HG03095 (cell line): ENCODE results near the gene PPP1R3A.

ENCODE experiments used
- ATAC-seq: cut with Tn5 transposase; IDR thresholded peaks from one replicate; pipeline ENCODE4 v1.9.1; 2021; ENCODE audit warnings: moderate library complexity; ENCODE audit not compliant: unreplicated experiment

PPP1R3A gene

GRCh38 chr7:113880559-113880958, 38.2 kb downstream of the PPP1R3A start:
- ATAC-seq, result no peak

DNA sequence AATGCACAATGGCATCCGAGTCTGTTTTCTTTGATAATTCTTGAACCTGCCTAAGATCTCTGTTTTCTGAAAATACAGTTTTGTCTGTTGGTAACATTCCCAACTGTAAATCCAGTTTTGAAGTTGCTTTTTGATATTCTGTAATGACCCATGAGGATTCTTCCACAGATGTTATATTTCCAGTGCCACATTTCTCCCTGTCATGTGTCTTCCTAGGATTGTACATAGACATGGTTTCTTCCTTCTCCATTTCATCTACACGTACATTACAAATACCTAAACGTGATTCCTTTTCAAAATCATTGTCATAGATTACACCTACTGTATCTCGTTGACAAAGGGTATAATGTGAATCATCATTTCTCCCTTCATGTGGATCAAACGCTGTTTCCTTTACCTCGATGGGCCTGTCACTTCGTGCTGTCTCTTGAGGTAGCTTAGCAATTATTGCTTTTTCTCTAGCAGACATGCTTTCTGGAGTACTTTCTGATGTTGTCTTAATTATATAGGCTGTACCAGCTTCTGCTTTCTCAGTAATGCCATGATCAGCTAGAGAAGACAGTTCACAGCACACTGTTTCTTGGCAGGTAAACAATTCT, 40.3 kb downstream of the PPP1R3A start:
- no peak for ATAC-seq

DNA sequence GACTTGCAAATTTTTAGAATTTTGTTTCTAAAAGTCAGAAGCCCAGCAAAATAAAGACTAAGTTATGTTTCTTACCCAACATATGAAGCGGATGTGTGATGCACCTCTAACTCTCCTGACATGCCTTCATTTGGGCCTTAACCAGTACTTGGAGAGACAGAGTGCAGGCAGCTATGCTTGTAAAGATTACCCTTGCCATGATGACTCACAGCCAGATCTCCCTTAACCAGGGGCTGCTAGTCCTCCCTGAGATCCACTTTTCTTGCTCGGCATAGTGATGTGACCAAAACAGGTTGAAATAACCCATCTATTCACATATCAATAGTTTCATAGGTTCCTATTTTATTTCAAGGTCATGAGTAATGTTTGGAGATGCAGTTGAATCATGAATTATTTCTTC, 43.6 kb downstream of the PPP1R3A start:
- ATAC-seq, result no peak

DNA sequence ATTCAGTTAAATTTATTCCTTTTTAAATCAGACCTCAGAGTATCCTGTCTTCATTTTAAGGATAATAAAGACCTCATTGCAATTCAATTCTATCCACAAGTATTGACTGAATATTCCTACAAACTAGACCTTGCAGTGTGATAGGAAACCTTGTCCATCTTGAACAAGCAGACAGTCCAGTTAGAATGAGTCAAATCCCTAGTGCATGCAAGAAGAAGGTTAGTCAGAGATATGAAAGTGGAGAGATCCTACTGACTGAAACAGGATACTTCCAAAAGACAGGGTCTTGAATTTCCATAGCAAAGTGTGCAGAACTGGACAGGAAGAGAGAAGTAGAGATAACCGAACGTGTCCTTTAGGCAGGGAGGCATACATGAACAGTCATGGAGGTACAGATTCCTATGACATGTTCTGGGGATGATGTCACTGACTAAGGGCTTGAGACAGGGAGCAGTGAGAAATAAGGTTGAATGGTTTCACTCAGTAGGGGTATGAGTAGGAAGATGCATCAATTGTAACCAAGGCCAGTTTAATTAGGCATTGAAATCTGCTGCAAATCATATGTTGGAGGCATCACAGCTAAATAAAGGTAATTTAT, 45.2 kb downstream of the PPP1R3A start:
- no peak for ATAC-seq

DNA sequence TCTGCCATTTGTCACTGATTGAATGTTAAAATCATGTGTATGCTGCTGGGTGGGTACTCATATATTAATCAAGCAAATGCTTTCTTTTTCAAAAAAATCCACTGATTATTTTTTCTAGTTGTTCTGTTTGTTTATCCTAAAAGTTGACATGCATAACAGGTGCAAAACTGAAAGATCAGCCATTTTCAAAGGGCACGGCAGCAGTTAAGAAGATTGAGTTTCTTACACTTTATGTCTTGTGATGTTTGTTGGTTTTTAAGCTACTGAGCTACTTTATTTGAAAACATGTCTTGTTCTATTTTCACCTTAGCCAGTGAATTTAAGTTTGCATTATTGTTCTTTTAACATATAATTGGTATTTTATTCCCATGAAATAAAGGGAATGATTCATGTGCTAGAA, 45.8 kb downstream of the PPP1R3A start:
- no peak for ATAC-seq

GRCh38 chr7:113867325-113867724, 51.5 kb downstream of the PPP1R3A start:
- no peak for ATAC-seq

- ATAC-seq, result no peak
These were observed 62.8 kb downstream of the PPP1R3A start for GRCh38 chr7:113856010-113856409.

DNA sequence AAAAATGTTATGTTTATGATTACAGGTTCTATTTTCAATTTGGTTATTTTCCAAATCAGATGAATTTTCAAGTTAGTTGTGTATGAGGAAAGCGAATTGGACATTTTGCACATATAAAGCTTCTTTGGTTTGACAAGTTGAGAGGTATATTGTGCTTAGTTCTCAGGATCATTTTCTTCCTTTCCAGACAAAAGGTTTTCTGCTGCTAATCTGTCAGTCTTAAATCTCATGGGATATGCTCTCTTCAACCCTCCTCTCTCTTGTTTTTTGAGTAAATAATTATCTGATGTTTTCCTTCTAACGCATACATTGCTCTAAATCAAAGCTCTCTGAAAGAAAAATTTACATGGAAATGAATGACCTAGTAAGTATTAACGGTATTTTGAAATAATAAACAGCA, 77.9 kb downstream of the PPP1R3A start:
- no peak for ATAC-seq

DNA sequence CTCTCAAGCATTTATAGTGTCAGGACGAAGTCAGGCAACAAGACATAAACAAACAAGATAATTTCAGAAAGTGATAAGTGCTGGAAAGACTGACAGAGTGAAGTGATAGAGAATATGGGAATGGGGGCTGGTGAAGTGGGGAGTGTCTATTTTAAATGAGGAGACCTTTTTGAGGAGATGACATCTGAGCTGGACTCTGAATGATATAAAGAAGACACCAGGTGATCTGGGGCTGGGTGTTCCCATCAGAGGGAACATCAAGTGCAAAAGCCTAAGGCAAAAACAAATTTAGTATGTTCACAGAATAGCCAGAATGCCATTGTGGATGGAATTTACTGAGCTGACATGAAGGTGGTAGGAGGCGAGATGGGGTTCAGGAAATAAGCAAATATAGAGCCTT, 83.4 kb downstream of the PPP1R3A start:
- no peak for ATAC-seq

GRCh38 chr7:113832196-113832745, 86.5 kb downstream of the PPP1R3A start:
- ATAC-seq, result no peak

DNA sequence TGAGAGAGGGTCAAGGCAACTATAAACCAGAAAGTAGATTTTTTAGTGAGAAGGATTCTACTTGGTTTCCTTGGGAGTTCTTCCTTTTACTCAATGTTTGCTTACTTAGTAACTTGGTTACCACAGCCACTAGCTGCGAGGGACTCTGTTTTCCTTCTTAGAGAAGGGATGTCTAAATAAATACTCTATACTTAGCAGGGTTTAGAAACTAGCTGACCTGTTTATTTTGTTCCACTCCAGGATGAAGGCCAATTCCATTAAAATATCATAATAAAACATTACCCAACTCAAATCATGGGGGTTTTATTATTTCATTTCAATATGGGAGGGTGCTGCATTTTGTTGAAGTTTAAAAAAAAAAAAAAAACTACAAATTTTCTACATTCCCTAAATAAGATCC, 87.3 kb downstream of the PPP1R3A start:
- ATAC-seq, result no peak

DNA sequence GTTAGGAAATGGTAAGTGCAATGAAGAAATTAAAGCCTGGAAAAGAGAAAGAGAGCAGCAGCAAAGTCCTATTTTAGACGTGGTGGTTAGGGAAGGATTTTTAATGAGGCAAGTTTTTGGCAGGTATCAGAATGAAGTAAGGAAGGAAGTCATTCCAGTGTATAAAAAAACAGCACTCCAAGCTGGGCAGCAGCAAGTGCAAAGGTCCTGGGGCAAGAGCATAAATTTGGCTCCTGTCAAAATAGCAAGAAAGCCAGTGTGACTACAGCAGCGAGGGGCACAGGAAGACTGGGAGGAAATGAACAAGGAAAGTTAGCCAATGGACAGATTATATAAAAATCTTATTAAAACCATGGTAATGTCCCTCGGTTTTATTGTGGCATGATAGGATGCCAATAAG, 90.2 kb downstream of the PPP1R3A start:
- no peak for ATAC-seq
